ENCODE results near the gene OR2V2.

The OR2V2 gene

GRCh38 chr5:181204826-181205760 lies 57.7 kb downstream of the OR2V2 start, which contains the start of gene TRIM7:
Gene TRIM7 (minus strand): TSS chr5:181205196. CDS start chr5:181205110, 86 bp downstream.
- H3K4me3 ChIP-seq (ENCODE audit: low read length), result peak within 1 kb of the TSS; percentile 59
- TF ChIP-seq CTCF (conservative IDR thresholded peaks at IDR 0.05; ENCODE audit: low read length), result no peak
- DNase-seq (ENCODE audit: low read depth), result peak; percentile 49

DNA sequence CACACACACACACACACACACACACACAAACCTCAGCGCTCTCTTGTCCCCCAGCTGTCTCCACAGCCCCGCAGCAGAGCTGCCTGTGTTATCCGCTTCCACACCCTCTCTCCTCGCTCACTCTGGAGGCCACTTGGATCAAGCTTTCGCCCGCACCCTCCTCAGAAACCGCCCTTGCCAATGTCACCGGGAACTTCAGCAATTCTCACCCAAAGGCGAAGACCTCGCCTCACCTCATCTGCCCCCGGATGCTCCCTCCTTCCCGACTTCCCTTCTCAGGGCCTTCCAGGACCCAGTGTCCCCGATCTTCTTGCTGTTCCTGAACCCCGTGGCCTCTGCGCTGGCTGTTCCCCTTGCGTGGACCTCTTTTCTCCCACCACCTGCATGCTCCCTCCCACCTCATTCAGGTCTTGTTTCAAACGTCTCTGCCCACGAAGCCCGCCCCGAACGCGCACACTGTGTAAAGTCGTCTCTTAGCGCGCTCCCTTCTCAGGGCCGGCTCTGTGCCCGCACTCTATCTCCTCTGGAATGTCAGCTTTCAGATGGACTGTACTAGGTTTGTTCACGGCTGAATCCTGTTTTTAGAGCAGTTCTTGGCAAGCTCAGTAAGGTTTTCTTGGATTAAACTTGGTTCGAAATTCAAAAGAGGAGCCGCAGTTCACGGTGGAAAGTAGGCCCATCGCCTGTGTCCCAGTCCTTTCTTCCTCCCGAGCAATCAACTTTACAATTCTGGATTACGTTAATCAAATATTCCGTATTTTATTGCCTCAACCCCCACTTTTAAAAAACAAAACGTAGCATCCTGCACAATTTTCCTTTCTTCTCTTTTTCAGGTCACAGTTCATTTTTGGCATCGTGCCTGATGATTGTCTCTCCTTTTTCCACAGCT lies 58.6 kb downstream of the OR2V2 start:
- TF ChIP-seq CTCF (conservative IDR thresholded peaks at IDR 0.05; ENCODE audit: low read length), result no peak
- no peak for DNase-seq (ENCODE audit: low read depth)
- peak overlapping the region; percentile 59 for H3K4me3 ChIP-seq (ENCODE audit: low read length)

DNA sequence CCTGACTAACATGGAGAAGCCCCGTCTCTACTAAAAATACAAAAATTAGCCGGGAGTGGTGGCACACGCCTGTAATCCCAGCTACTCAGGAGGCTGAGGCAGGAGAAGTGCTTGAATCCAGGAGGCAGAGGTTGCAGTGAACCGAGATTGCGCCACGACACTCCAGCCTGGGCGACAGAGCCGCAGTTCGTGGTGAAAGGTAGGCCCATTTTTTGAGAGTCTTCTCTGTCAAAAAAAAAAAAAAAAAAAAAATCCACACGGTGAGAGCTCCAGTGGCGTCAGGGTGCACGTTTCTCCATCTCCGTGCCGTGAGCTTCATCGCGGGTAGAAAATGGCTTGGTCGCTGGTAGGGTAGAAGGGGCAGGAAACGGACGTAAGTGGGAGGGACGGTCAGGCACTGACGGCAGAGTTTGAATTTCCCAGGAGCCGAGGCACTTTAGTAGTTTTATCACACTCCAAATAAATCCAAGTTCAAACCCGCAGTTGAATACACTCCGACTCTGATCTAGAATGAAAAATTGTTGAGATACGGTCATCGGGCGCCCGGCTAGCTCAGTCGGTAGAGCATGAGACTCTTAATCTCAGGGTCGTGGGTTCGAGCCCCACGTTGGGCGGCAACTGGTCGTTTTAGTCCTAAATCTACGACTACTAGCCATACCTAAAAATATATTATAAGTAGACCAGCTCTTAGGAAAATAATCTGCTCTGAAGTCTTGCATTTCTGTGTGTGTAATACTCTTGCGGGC lies 60.0 kb downstream of the OR2V2 start:
- TF ChIP-seq CTCF (conservative IDR thresholded peaks at IDR 0.05; ENCODE audit: low read length), result no peak
- H3K4me3 ChIP-seq (ENCODE audit: low read length), result peak overlapping the region; percentile 57
- peak; percentile 92 for DNase-seq (ENCODE audit: low read depth)

GRCh38 chr5:181207960-181208253 lies 60.5 kb downstream of the OR2V2 start:
- no peak for DNase-seq (ENCODE audit: low read depth)
- TF ChIP-seq CTCF (conservative IDR thresholded peaks at IDR 0.05; ENCODE audit: low read length), result no peak
- no peak overlapping the region for H3K4me3 ChIP-seq (ENCODE audit: low read length)
